GM15510 (cell line): ENCODE results near the gene RINL.

Experiments
- POLR2A ChIP-seq: IDR thresholded peaks from 3 replicates; pipeline ENCODE4 v1.6.1; 2011; ENCODE audit warnings: borderline replicate concordance; ENCODE audit not compliant: insufficient read length; ENCODE audit errors: extremely low read depth

The RINL gene

GRCh38 chr19:38912600-38913514 lies 34.8 kb upstream of the RINL start:
- TF ChIP-seq POLR2A: no peak

GRCh38 chr19:38911388-38912001 lies 33.4 kb upstream of the RINL start:
- TF ChIP-seq POLR2A: no peak

GRCh38 chr19:38910488-38910887 lies 32.4 kb upstream of the RINL start:
- no peak for TF ChIP-seq POLR2A

- no peak for TF ChIP-seq POLR2A
Measured at GRCh38 chr19:38908911-38909310, 30.8 kb upstream of the RINL start.

GRCh38 chr19:38907670-38908069 lies 29.6 kb upstream of the RINL start:
- no peak for TF ChIP-seq POLR2A

- no peak for TF ChIP-seq POLR2A
Measured at GRCh38 chr19:38907227-38907626, 29.2 kb upstream of the RINL start.

- no peak for TF ChIP-seq POLR2A
Measured at GRCh38 chr19:38905620-38906019, 27.5 kb upstream of the RINL start.

GRCh38 chr19:38904581-38905539 lies 26.8 kb upstream of the RINL start:
- TF ChIP-seq POLR2A: no peak

GRCh38 chr19:38901683-38902082 lies 23.6 kb upstream of the RINL start:
- no peak for TF ChIP-seq POLR2A

- TF ChIP-seq POLR2A: no peak
Measured at GRCh38 chr19:38900743-38901190, 22.7 kb upstream of the RINL start.

GRCh38 chr19:38900202-38900629 lies 22.1 kb upstream of the RINL start:
- no peak for TF ChIP-seq POLR2A

- TF ChIP-seq POLR2A: peak; percentile 61
Measured at GRCh38 chr19:38899447-38900201, 21.5 kb upstream of the RINL start, which contains the start of the genes NFKBIB and SIRT2. TSS of gene NFKBIB (plus strand) at chr19:38899969. CDS start at chr19:38900033, 64 bp downstream. TSS of gene SIRT2 (minus strand) at chr19:38899618. CDS start at chr19:38899521, 97 bp downstream.

GRCh38 chr19:38898788-38899446 lies 20.8 kb upstream of the RINL start:
- TF ChIP-seq POLR2A: no peak
